A549 treated with Hydrocortisone at 1 μM for 4 hours (cell line): ENCODE measurements around the gene CBY3. TPM values are rescaled to one million over a fixed set of nuclear protein-coding genes. Genes with fewer than 3 reads are reported as not detected.

Experiments
- total RNA-seq: library from RNA; stranded (reverse); fragments of 200-300 nt; extraction: Qiagen RNA extraction; gene quantifications from 5 replicates; pipeline ENCODE4 v1.2.3, GENCODE V29; 2022

CBY3 gene
- not detected in 5 replicates for total RNA-seq

DNA sequence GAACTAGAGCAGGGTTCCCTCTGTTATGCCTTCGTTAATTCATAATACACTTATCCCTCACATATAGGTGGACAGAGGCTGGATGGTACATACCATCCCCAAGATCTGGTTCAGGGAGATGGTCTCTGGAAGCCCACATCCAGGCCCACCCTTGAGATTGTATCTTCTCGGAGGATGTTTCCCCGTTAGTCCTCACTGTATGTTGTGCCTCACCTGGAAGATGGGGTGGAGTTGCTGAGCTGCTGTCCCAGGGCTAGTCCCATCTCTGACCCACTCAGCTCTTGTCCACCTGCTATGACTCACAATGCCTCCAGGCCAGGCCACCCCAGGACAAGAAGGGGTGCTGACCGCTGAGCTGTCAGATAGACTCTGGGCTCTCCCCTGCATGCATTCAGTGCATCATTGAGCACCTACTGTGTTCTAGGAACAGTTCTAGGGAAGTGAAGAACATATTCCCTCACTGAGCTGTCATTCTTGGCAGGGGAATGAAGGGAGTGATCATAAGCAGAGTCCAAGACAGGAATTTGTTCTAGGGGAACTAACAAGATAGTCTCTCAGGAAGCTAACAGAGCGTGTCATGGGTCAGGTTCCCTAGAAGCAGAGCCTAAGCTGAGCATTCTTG is at the start of gene CBY3:
TSS of gene CBY3 (minus strand) at position 255 of the 622 bp plus-strand sequence. CDS start at position 139, 116 bp downstream.

DNA sequence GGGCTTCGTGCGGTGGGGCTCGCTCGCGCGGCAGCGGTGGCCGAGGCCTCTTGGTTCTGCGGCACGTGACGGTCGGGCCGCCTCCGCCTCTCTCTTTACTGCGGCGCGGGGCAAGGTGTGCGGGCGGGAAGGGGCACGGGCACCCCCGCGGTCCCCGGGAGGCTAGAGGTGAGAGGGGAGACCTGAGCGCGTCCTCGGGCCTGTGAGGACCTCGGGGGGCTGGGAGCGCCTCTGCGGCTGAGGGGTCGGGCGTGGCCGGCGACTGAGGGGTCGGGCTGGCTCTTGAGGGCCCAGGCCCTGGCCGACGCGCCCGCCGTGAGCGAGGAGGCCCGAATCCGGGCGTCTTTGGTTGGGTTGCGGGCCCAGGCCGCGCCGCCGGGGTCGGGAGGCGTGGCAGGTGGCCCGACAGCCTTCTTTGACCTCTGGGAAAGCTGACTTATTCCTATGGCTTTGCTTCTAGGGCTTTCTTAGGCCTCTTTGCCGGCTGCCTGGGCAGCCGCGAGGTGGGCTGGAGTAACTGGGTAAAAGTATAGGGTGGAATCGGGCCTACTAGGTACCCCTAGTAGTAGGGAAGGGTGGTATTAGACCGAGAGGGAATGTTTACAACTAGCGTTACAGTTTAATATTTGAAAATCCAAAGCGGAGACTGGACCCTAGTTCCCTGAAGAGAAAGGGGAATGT is 18.2 kb upstream of the CBY3 start, which contains the start of gene CANX:
TSS of gene CANX (plus strand) at position 33 of the 681 bp plus-strand sequence. CDS start 6,715 bp downstream, outside the sequence.

Other genes starting within 250 kb of the CBY3 start
- gene RUFY1, start 130.5 kb downstream of the CBY3 start, total RNA-seq = 26.2 to 29.0 TPM (median 27.6 TPM) in 5 replicates
- 414 to 770 TPM (median 466 TPM) in 5 replicates for gene HNRNPH1, start 57.4 kb downstream of the CBY3 start, total RNA-seq
- 311 to 445 TPM (median 348 TPM) in 5 replicates for gene CANX, start 17.9 kb upstream of the CBY3 start, total RNA-seq
- 15.5 to 19.3 TPM (median 18.2 TPM) in 5 replicates for gene MAML1, start 51.8 kb upstream of the CBY3 start, total RNA-seq
- gene LTC4S, start 113.0 kb upstream of the CBY3 start, total RNA-seq = 0.31 TPM in 1 of 5 replicates, not detected in the others
- gene MGAT4B, start 125.8 kb upstream of the CBY3 start, total RNA-seq = 184 to 220 TPM (median 202 TPM) in 5 replicates
- 717 to 1,307 TPM (median 840 TPM) in 5 replicates for gene SQSTM1, start 139.9 kb upstream of the CBY3 start, total RNA-seq
- gene MRNIP, start 177.8 kb upstream of the CBY3 start, total RNA-seq = 17.0 to 21.1 TPM (median 19.3 TPM) in 5 replicates
- gene TBC1D9B, start 226.9 kb upstream of the CBY3 start, total RNA-seq = 60.0 to 66.0 TPM (median 63.4 TPM) in 5 replicates